GM18867 (cell line): Measurements from ENCODE around the gene CDHR3.
A peak's percentile ranks its signal among the peaks of the same experiment; 100 is the strongest.
"Not testable (repeated sequence)": the region's sequence is repeated elsewhere in the genome, so short reads cannot be mapped to it uniquely, and the experiment has no call there.

Experiments
- ATAC-seq: cut with Tn5 transposase; IDR thresholded peaks from one replicate; pipeline ENCODE4 v1.9.1; 2021; ENCODE audit warnings: mild to moderate bottlenecking, moderate library complexity; ENCODE audit not compliant: unreplicated experiment

CDHR3 gene

DNA sequence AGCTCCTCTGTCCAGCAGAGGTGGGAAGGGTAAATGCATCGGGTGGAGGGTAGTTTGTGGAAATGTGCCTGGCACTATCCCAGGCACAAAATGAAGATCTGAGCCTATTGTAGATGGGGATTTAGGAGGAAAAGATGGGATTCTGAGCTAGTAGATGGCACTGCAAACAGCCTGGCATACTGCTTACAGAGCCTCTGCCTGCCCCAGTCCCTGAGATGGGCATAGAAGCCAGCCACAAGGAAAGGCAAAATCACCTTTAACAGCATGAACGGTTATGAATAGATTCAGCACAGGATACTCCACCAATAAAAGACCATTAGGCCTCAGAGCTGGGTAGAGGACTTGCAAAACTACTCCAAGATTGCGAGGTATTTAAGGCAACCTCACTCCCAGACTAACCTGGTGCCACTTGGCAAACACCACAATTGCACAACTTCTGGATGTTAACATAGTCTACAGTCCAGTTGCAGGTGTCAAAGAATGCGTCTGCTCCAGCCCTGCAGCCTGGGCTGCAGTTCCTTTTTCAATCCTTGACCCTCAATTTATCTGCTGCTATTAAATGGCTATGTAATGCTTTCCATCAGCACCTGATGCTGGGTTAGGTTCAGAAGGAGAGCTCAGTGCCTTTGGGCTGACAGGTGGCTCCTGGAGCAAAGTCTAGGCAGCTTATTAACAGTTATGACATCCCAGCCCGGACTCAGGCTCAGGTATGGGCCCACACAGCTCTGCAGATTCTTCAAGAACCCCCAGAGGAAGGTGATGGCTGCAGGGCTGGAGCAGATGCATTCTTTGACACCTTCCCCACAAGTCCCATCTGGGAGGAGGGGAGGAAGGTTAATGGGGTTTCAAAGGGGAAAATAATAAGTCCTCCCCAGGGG, 34.0 kb downstream of the CDHR3 start:
- no peak for ATAC-seq

DNA sequence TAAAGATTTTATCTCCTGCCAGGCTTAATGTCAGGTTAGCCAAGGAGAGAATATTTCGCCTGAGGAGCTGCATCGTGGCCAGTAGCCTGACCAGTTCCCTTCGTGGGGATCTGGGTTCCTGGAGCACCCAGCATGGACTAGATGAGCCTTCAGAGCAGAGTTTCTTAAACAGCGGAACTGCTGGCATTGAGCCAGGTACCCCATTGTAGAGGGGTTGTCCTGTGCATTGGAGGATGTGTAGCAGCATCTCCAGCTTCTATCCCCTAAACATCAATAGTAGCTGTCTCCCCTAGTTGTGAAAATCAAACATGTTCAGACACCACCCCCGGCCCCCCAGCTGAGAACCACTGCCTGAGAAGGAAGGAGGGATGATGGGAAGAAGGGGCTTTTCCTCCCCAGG, 36.2 kb downstream of the CDHR3 start:
- no peak for ATAC-seq

- no peak for ATAC-seq
Measured at GRCh38 chr7:106001196-106001595, 38.1 kb downstream of the CDHR3 start.

- no peak for ATAC-seq
Measured at GRCh38 chr7:106001886-106002285, 38.8 kb downstream of the CDHR3 start.

- ATAC-seq, result no peak
Measured at GRCh38 chr7:106003525-106004064, 40.5 kb downstream of the CDHR3 start.

DNA sequence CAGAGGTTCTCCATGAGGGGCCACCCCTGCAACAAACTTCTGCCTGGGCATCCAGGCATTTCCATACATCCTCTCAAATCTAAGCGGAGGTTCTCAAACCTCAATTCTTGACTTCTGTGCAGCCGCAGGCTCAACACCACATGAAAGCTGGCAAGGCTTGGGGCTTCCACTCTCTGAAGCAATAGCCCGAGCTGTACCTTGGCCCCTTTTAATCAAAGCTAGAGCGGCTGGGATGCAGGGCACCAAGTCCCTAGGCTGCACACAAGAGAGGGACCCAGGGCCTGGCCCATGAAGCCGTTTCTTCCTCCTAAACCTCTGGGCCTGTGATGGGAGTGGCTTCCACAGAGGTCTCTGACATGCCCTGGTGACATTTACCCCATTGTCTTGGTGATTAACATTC, 43.8 kb downstream of the CDHR3 start:
- ATAC-seq, result no peak

- ATAC-seq, result not testable (repeated sequence)
Measured at GRCh38 chr7:106007796-106008195, 44.7 kb downstream of the CDHR3 start.

DNA sequence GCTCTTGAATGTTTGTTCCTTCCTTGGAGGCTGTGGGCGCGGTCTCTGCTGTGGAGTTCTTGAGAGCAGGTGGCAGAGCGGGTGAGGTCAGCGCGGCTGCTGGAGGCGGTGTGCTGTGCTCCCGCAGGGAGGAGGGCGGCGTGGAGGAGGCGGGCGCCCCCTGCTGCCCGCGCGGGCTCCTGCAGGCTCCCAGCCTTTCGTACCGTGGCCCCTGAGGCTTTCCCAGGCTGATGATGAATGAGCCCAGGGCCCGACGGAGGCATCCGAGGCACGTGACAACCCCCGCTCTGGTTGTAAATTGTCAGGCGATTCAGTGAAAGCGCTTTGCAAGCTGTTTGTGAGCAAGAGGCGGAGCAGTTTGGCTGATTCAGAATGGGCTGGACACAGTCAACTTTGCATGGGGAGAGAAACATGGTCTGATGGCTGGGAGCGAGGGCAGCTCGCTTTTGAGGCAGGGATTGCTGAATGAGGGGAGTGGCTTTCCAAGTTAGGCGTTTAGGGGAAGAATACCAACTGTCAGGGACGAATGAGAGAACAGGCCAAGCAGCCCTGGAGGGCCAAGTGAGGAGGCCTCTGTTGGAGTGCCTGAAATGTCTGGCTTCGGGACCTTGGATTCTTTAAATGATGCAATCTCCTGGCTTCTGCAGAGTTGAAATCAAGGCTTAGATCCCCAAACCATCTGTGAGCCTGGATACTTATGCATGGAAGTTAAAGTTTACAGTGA, 46.6 kb downstream of the CDHR3 start:
- peak; percentile 87 for ATAC-seq

- ATAC-seq, result no peak
Measured at GRCh38 chr7:106010331-106010730, 47.3 kb downstream of the CDHR3 start.

GRCh38 chr7:106010866-106011265, 47.8 kb downstream of the CDHR3 start:
- no peak for ATAC-seq

DNA sequence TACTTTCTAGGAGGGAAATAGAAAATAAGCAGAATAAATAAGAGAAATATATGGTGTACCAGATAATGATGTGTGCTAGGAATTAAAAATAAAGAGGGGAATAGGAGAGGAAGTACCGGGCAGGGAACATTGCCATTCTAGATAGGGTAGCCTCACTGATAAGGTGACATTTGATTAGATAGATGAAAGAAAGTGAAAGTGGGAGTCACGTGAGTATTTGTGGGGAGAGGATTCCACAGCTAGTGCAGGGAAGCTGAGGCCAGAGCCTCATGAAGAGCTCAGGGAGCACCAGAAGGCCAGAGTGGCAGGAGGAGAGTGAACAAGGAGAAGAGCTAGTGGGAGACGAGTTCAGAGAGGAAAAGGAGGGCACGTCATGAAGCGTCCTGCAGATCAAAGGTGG, 49.1 kb downstream of the CDHR3 start:
- ATAC-seq, result no peak

DNA sequence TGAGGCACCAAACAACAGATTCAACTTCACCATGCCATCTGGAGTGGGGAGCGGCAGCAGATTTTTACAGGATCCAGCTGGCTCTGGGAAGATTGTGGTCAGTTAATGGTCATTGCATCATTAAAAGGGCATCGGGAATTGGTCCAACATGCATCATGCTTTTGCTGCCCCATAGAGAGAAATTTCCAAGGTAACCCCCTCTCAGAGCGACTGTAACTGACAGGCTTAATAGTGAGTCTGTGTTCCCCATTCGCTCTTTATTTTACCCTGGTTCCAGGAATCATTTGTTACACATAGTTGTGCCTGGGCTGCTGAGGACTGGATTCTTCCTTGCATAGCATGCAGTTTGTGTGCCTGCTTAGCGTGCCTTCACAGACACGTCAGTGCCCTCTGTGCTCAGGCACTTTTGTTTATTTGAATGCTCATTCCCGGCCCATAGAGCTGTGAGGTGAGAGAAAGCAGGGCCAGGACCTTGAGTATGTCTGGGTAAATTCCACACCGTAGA, 49.9 kb downstream of the CDHR3 start:
- no peak for ATAC-seq

DNA sequence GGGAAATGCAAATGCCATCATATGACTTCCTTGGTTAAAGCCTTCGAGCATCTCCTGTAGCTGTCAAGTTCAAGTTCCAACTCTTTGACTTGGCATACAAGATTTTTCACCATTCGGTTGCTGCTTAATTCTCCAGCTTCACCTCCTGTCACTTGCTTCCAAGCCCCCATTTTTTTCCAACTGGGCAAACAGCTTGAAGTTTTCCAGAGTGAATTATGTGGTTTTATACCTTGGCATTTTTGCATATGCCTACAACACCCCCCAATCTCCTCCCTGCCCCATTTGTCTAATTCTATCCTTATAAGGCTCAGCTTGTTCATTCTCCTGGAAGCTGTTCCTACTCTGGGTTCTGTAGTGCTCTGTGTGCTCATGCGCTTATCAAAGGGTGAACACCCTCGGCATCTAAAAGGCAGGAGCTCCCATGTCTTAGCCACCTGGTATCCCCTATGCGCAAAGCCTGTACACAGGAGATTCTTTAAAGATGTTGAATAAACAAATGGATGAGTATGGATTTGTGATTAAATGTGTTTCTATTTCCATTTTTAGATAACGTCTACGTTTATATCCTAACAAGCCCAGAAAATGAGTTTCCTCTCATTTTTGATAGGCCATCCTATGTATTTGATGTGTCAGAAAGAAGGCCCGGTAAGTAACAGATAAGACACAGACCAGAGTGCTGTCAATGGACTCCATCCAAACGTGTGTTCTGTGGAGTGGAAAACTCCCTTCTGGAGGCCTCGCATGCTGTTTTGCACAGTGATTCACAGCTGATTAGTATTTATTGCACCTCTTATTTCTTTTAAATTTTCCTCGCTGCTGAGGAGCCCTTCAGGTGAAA, 52.5 kb downstream of the CDHR3 start:
- ATAC-seq, result no peak

- ATAC-seq, result no peak
Measured at GRCh38 chr7:106016331-106016730, 53.3 kb downstream of the CDHR3 start.

DNA sequence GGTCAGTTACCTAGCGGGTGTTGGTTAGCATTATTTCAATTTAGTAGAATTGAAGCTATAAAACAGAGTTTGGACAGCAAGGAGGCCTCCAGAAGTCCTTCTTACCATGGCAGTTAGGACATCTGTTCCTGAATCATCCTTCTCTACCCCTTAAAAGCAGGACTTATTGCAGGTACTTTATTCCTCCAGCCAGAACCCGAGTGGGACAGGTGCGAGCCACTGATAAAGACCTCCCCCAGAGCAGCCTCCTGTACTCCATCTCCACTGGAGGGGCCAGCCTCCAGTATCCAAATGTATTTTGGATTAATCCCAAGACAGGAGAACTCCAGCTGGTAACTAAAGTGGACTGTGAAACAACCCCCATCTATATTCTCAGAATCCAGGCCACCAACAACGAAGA, 54.6 kb downstream of the CDHR3 start:
- ATAC-seq, result no peak

DNA sequence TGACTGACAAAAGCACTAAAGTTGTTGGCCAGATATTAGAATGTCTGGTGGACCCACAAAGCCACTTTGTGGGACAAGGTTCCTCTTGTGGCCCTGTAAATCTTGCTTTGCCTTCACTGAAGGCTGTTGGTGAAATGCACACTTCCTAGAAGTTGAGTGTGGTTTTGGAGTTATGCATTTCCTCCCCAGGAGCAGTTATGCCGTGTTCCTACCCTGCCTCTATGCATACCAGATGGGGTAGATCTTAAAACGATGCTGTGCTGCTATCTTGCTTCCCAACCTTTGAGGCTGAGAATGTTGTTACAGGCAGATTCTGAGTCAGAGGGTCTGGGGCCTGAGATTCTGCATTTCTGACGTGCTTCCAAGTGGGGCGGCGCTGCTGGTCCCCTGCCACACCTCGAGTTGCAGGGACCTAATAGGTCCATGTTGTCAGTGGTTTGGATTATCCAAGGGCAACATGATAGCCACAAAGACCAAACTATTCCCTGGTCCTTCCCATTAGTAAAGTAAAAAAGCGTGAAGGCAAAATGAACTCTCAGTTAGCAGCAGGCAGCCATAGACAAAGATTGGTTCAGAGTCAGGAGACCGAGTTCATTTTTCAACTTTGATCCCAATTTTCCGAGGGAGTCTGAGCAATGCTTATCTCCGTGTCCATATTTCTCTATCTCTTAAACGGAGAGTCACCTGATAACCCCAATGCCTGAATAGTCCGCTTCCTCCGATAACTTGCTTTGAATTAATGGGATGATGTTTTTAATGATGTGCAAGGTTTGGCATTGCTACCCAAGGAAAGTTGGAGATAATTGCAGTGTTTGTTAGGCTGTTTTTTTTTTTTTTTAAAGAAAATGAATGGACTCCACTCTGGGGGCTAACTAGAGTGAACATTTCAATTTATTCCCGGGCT, 55.8 kb downstream of the CDHR3 start:
- ATAC-seq, result no peak

- no peak for ATAC-seq
Measured at GRCh38 chr7:106019470-106019820, 56.4 kb downstream of the CDHR3 start.

GRCh38 chr7:106021151-106022067, 58.3 kb downstream of the CDHR3 start:
- no peak for ATAC-seq
